Adrenal gland (tissue), 5 donors: ENCODE results near the gene MKX.

Experiments
- CTCF ChIP-seq, 6 experiments: fragments of 450-650 bp in 4 of 6; fragments of 200-600 bp in 2 of 6; sonication (generic) in 1 of 6; IDR thresholded peaks; 1 replicate in 5 of 6; 2 replicates in 1 of 6; pipeline versions ENCODE4 v1.5.1 to v1.8.0; 2016 to 2021; ENCODE audit warnings: antibody characterized with exemption in 6 of 6, mild to moderate bottlenecking in 2 of 6, moderate library complexity in 1 of 6
- POLR2A ChIP-seq, 2 donors: fragments of 450-650 bp; IDR thresholded peaks; one replicate each; pipeline ENCODE4 v1.6.1; 2017; ENCODE audit warnings: antibody characterized with exemption in 2 of 2, mild to moderate bottlenecking in 2 of 2, moderate library complexity in 1 of 2
- donor health status: DM: no; HTN: no; CAD: no.

GRCh38 chr10:27742195-27743011 is 3.2 kb downstream of the MKX start:
- peak; percentile 45 to 81 (median 68) for TF ChIP-seq CTCF (IDR thresholded peaks at IDR 0.05)
- peak; percentile 13 to 76 for TF ChIP-seq POLR2A (IDR thresholded peaks at IDR 0.05)
